Stomach (tissue), 9 donors: ENCODE results near the gene SORCS2. TPM values are rescaled to one million over a fixed set of nuclear protein-coding genes. Genes with fewer than 3 reads are reported as not detected.

ENCODE experiments used
- DNase-seq, 2 donors: peaks; one replicate each; pipeline versions ENCODE4 v3.0.0 to v3.0.0-alpha.2; 2013 to 2019
- H3K27ac ChIP-seq, 5 donors: fragments of 200-600 bp in 4 of 5; sonication (generic) in 4 of 5; one replicate each; pipeline ENCODE4 v1.5.1; 2013 to 2019; ENCODE audit warnings: mild to moderate bottlenecking in 1 of 5, moderate library complexity in 1 of 5
- H3K27me3 ChIP-seq, 3 donors: fragments of 200-600 bp; sonication (generic); one replicate each; pipeline ENCODE4 v1.5.1; 2017 to 2019; ENCODE audit warnings: mixed run types in 1 of 3
- H3K36me3 ChIP-seq, 4 donors: fragments of 200-600 bp; sonication (generic); 1 replicate in 3 of 4; 2 replicates in 1 of 4; pipeline ENCODE4 v1.5.1; 2016 to 2019
- H3K4me1 ChIP-seq, 4 donors: fragments of 200-600 bp; sonication (generic); one replicate each; pipeline ENCODE4 v1.5.1; 2016 to 2019
- H3K4me3 ChIP-seq, 4 donors: fragments of 200-600 bp; sonication (generic) in 3 of 4; one replicate each; pipeline ENCODE4 v1.5.1; 2016 to 2019; ENCODE audit warnings: mild to moderate bottlenecking in 1 of 4
- H3K9me3 ChIP-seq, 4 donors: fragments of 200-600 bp; sonication (generic); one replicate each; pipeline ENCODE4 v1.5.1; 2016 to 2019
- EP300 ChIP-seq: sonication (generic); formaldehyde crosslinking; IDR thresholded peaks from one replicate; pipeline ENCODE4 v1.6.1; 2017; ENCODE audit warnings: antibody characterized with exemption
- POLR2A ChIP-seq, 4 donors: fragments of 450-650 bp; IDR thresholded peaks; one replicate each; pipeline ENCODE4 v1.6.1; 2016; ENCODE audit warnings: antibody characterized with exemption in 4 of 4, control low read depth in 2 of 4, mild to moderate bottlenecking in 1 of 4, moderate library complexity in 1 of 4
- POLR2AphosphoS5 ChIP-seq, 3 donors: sonication (generic); formaldehyde crosslinking; IDR thresholded peaks; one replicate each; pipeline ENCODE4 v1.6.1; 2016; ENCODE audit warnings: antibody characterized with exemption in 3 of 3
- WGBS, 5 donors: extraction: QIAGEN DNeasy Blood & Tissue Kit in 3 of 5; methylation state at CpG; one replicate each; pipeline versions ENCODE4 v1.1.5 to v1.1.7; 2013 to 2018; 5-methylcytosine and 5-hydroxymethylcytosine counted together
- intact Hi-C: fragments of 100-400 bp; cut with DNase I; formaldehyde crosslinking; loops from one replicate; pipeline ENCODE4 v1.15.1; 2023; ENCODE audit warnings: low total_unique reads
- polyA plus RNA-seq, 3 donors: library from polyadenylated mRNA; stranded (reverse); fragments of 200-250 nt; gene quantifications; one replicate each; pipeline ENCODE4 v1.2.3, GENCODE V29; 2013
- total RNA-seq, 5 donors: library from RNA; depleted of rRNA; stranded (reverse); fragments of >200 nt; gene quantifications; one replicate each; pipeline versions ENCODE4 v1.1.0 to v1.2.3, GENCODE V29; 2014 to 2016
- TF ChIP-seq, protein P1 (sequence below), 7 experiments: fragments of 450-650 bp in 4 of 7; fragments of 200-600 bp in 3 of 7; sonication (generic) in 3 of 7; IDR thresholded peaks; one replicate each; pipeline ENCODE4 v1.5.1; 2016 to 2019; ENCODE audit warnings: antibody characterized with exemption in 7 of 7, control low read depth in 2 of 7, mild to moderate bottlenecking in 1 of 7
- donor health status: healthy with polysubstance abuse.
- donor health status: Bipolar disorder and iron deficiency.
- donor health status: healthy.

Gene SORCS2
- total and polyA plus RNA-seq, 8 donors: under 0.01 to 13.0 (median 0.50) TPM; not detected in 1

DNA sequence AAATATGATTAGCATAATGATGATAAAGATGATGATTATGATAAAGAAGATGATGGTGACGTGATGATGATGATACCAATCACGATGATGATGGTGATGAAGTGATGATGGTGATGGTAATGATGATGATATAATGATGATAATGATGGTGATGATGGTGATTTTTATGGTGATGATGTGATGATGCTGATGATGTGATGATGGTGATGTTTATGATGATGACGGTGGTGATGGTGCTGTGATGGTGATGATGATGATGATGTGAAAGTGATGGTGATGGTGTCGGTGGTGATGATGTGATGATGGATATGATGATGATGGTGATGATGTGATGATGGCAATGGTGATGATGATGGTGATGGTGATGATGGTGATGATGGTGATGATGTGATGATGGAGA lies 373.1 kb downstream of the SORCS2 start:
- Histone ChIP-seq H3K4me3 (no peak overlapping the region), H3K27me3 (peaks cover 0 to 6% (median 0%) of the 10 kb centered on the region in 3 donors), H3K9me3 (no peaks in the 10 kb centered on the region), H3K27ac (no peak overlapping the region), H3K36me3 (no peaks in the 10 kb centered on the region), H3K4me1 (no peaks in the 10 kb centered on the region)
- TF ChIP-seq, protein P1, sequence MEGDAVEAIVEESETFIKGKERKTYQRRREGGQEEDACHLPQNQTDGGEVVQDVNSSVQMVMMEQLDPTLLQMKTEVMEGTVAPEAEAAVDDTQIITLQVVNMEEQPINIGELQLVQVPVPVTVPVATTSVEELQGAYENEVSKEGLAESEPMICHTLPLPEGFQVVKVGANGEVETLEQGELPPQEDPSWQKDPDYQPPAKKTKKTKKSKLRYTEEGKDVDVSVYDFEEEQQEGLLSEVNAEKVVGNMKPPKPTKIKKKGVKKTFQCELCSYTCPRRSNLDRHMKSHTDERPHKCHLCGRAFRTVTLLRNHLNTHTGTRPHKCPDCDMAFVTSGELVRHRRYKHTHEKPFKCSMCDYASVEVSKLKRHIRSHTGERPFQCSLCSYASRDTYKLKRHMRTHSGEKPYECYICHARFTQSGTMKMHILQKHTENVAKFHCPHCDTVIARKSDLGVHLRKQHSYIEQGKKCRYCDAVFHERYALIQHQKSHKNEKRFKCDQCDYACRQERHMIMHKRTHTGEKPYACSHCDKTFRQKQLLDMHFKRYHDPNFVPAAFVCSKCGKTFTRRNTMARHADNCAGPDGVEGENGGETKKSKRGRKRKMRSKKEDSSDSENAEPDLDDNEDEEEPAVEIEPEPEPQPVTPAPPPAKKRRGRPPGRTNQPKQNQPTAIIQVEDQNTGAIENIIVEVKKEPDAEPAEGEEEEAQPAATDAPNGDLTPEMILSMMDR (IDR thresholded peaks at IDR 0.05): no peak
- no peak for TF ChIP-seq EP300
- TF ChIP-seq POLR2AphosphoS5 (IDR thresholded peaks at IDR 0.05): no peak
- no peak for TF ChIP-seq POLR2A (IDR thresholded peaks at IDR 0.05)
- intact Hi-C loops: no loop called here
- DNase-seq: no peak
- WGBS, 5 donors: 89 to 94% (median 92%) methylated on average over 4 of the region's 4 CpGs

DNA sequence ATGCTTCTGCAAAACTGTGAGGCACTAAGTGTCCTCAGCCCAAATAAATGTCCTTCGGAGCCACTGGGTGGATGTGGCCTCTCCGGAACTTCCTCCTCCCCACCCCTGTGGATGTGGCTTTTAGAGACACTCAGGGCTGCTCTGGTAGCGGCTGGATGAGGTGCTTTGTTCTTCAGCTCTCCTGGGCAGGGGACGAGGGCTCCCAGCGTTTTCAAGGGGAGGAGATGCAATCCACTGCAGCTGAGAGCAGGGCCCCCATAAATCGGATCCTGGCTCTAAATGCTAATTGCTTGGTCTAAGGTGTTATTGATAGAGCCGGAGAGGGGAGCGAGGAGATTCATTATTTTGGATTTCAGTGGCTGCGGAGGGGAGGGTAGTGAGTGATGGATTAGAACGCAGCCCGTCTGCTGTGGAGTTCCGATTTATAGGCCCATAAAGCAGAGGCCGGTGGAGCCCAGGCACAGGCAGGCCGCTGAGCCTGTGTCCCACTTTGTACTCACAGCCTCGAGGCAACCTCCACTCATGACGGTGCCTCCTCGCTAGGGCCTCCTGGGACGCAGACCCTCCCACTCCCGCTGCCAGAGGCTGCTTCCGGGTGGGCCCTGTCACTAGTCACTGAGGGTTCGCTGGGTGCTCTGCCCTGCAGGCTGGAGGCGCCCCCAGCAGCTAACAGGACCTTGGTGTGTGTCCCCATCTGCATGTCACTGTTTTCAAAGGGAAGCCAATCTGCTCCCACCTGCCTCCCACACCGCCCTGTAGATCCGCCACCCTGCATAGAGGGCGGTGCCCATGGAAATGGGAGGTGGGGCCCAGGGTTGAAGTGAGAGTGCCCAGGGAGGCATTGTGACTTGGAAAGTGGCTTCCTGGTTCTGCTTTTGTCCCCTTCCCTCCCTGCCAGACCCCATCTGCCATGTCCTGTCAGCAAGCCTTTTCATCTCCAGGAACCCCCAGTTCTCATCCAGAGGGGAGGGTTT lies 377.8 kb downstream of the SORCS2 start:
- H3K27ac ChIP-seq: no peak overlapping the region
- H3K9me3 ChIP-seq: peaks cover 0 to 10% (median 0%) of the 10 kb centered on the region in 4 donors
- intact Hi-C loops: no loop called here
- no peak for TF ChIP-seq POLR2AphosphoS5 (IDR thresholded peaks at IDR 0.05)
- no peak for TF ChIP-seq POLR2A (IDR thresholded peaks at IDR 0.05)
- TF ChIP-seq, protein P1 (IDR thresholded peaks at IDR 0.05): no peak
- TF ChIP-seq EP300: no peak
- WGBS, 5 donors: 75 to 80% (median 79%) methylated on average over 23 to 25 of the region's 25 CpGs
- no peaks in the 10 kb centered on the region for H3K4me1 ChIP-seq
- H3K4me3 ChIP-seq: no peak overlapping the region
- no peak for DNase-seq
- H3K36me3 ChIP-seq: no peaks in the 10 kb centered on the region
- peaks cover 0 to 20% (median 0%) of the 10 kb centered on the region in 3 donors for H3K27me3 ChIP-seq

DNA sequence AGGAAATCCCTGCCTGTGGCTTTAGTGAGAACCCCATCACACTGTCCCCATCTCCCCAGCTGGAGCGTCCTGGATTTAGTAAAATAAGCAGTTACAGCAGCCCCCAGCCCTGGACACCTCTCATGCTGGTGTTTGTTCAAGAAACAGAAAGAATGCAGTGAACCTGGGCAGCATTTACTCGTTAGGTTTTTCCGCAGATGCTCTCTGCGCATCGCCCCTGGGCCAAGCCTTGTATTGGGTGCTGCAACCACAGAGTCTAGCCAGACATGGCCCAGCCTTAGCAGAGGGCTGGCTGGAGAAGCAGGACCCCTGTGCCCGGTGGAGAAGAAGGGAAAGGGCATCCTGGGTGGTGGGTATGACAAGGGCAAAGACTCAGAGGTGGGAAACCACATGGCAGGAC lies 378.7 kb downstream of the SORCS2 start:
- Histone ChIP-seq H3K9me3 (peaks cover 0 to 18% (median 2%) of the 10 kb centered on the region in 4 donors), H3K27ac (no peak overlapping the region), H3K27me3 (peaks cover 0 to 20% (median 0%) of the 10 kb centered on the region in 3 donors), H3K4me3 (no peak overlapping the region), H3K36me3 (peaks cover 0 to under 1% (median 0%) of the 10 kb centered on the region in 4 donors), H3K4me1 (no peaks in the 10 kb centered on the region)
- DNase-seq: no peak
- WGBS, 5 donors: 65 to 80% (median 68%) methylated on average over 5 to 6 of the region's 6 CpGs
- no peak for TF ChIP-seq POLR2A (IDR thresholded peaks at IDR 0.05)
- TF ChIP-seq, protein P1 (IDR thresholded peaks at IDR 0.05): no peak
- TF ChIP-seq EP300: no peak
- TF ChIP-seq POLR2AphosphoS5 (IDR thresholded peaks at IDR 0.05): no peak
- intact Hi-C loops: no loop called here

DNA sequence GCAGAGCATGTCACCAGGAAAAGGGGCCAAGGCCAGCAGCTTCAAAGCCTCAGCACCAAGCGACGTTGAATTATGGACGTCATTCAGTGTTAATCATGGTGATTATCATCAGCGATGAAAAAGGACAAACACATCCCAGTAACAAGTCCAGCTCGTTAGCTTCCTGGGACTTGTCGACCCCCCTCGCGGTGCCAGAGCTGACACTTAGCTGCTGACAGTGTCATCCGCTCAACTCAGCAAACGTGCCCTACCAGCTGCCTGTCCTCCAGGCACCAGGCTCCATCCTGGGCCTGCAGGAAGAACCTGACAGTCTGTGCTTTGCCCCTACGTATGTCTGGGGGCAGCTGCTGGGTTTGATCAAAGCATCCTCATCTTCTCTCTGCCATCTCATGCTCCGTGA lies 379.4 kb downstream of the SORCS2 start:
- intact Hi-C loops: no loop called here
- TF ChIP-seq POLR2AphosphoS5 (IDR thresholded peaks at IDR 0.05): no peak
- no peak for TF ChIP-seq EP300
- TF ChIP-seq, protein P1 (IDR thresholded peaks at IDR 0.05): no peak
- TF ChIP-seq POLR2A (IDR thresholded peaks at IDR 0.05): no peak
- H3K36me3 ChIP-seq: peaks cover 0 to 5% (median 0%) of the 10 kb centered on the region in 4 donors
- H3K4me1 ChIP-seq: no peaks in the 10 kb centered on the region
- H3K9me3 ChIP-seq: peaks cover 6 to 25% (median 9%) of the 10 kb centered on the region in 4 donors
- no peak overlapping the region for H3K4me3 ChIP-seq
- H3K27ac ChIP-seq: no peak overlapping the region
- H3K27me3 ChIP-seq: peaks cover 0 to 20% (median 0%) of the 10 kb centered on the region in 3 donors
- 44 to 70% (median 61%) methylated on average over 12 of the region's 12 CpGs for WGBS, 5 donors
- DNase-seq: no peak
